Natural killer cell (primary cell): ENCODE results near the gene SLC25A21. TPM values are rescaled to one million over a fixed set of nuclear protein-coding genes. Genes with fewer than 3 reads are reported as not detected.
"Not testable (repeated sequence)": the region's sequence is repeated elsewhere in the genome, so short reads cannot be mapped to it uniquely, and the experiment has no call there.

Experiments
- ATAC-seq, 3 donors: fragments of 150-1000 bp in 2 of 3; fragments of 200-7000 bp in 1 of 3; cut with Tn5 transposase; 1 replicate in 1 of 3; 2 replicates in 2 of 3; pipeline ENCODE4 v1.10.0; 2021; ENCODE audit warnings: mild to moderate bottlenecking in 2 of 3, moderate library complexity in 2 of 3
- DNase-seq, 2 donors: peaks; one replicate each; pipeline versions ENCODE4 v3.0.0 to v3.0.0-alpha.2; 2013 to 2021; ENCODE audit warnings: mixed read lengths in 1 of 2
- H3K27ac ChIP-seq: one replicate; pipeline ENCODE4 v1.5.1; 2013; ENCODE audit warnings: mild to moderate bottlenecking, low read length
- H3K27me3 ChIP-seq: one replicate; pipeline ENCODE4 v1.6.1; 2013; ENCODE audit warnings: low read length; ENCODE audit not compliant: control insufficient read depth, insufficient read depth
- H3K36me3 ChIP-seq: one replicate; pipeline ENCODE4 v1.6.1; 2013; ENCODE audit warnings: low read length; ENCODE audit not compliant: control insufficient read depth, insufficient read depth
- H3K4me1 ChIP-seq: one replicate; pipeline ENCODE4 v1.6.1; 2013; ENCODE audit warnings: low read length; ENCODE audit not compliant: control insufficient read depth, insufficient read depth
- H3K4me3 ChIP-seq: one replicate; pipeline ENCODE4 v1.5.1; 2013; ENCODE audit warnings: low read length
- H3K9me3 ChIP-seq: one replicate; pipeline ENCODE4 v1.6.1; 2013; ENCODE audit warnings: low read length; ENCODE audit not compliant: control insufficient read depth, insufficient read depth
- H3K27ac Mint-ChIP-seq, 2 donors: one replicate each; pipeline ENCODE4 v1.8.0; 2022; ENCODE audit warnings: mild to moderate bottlenecking in 2 of 2, mixed read lengths in 2 of 2, moderate library complexity in 1 of 2
- H3K27me3 Mint-ChIP-seq, 2 donors: one replicate each; pipeline ENCODE4 v1.8.0; 2022; ENCODE audit warnings: low read depth in 2 of 2, mixed read lengths in 2 of 2
- H3K36me3 Mint-ChIP-seq: one replicate; pipeline ENCODE4 v1.8.0; 2022; ENCODE audit warnings: mixed read lengths
- H3K4me1 Mint-ChIP-seq, 2 donors: one replicate each; pipeline ENCODE4 v1.8.0; 2022; ENCODE audit warnings: mixed read lengths in 2 of 2
- H3K4me3 Mint-ChIP-seq: one replicate; pipeline ENCODE4 v1.8.0; 2022; ENCODE audit warnings: mild to moderate bottlenecking, moderate library complexity, mixed read lengths
- H3K9me3 Mint-ChIP-seq, 2 donors: one replicate each; pipeline ENCODE4 v1.8.0; 2022; ENCODE audit warnings: mixed read lengths in 2 of 2
- WGBS: methylation state at CpG from one replicate; pipeline ENCODE4 v1.1.7; 2013; ENCODE audit warnings: missing lambda C conversion rate; ENCODE audit not compliant: insufficient coverage; 5-methylcytosine and 5-hydroxymethylcytosine counted together
- intact Hi-C: fragments of 100-400 bp; cut with micrococcal nuclease; formaldehyde crosslinking; loops from one replicate; pipeline ENCODE4 v1.14.2; 2022
- total RNA-seq, 4 donors: library from RNA; stranded (reverse); fragments of 120-200 nt in 1 of 4; gene quantifications; one replicate each; pipeline versions ENCODE4 v1.2.3 to v1.2.4, GENCODE V29; 2013 to 2022
- TF ChIP-seq, protein P1 (sequence below): fragments of 200-600 bp; IDR thresholded peaks from one replicate; pipeline ENCODE4 v1.8.0; 2022; ENCODE audit warnings: antibody characterized with exemption

The SLC25A21 gene
- total RNA-seq, 3 donors from 2014 or later (not counting 1 experiment from before 2014, with no cell fraction given) = not detected

GRCh38 chr14:36870776-36871175 is 301.6 kb downstream of the SLC25A21 start:
- intact Hi-C loops = no loop called here
- H3K4me1 Mint-ChIP-seq = no peaks in the 10 kb centered on the region
- peaks cover 2% of the 10 kb centered on the region in 2 donors for H3K9me3 Mint-ChIP-seq
- no peak overlapping the region for H3K4me3 Mint-ChIP-seq
- WGBS = 90% methylated on average over 4 of the region's 5 CpGs
- no peaks in the 10 kb centered on the region for H3K36me3 Mint-ChIP-seq
- no peaks in the 10 kb centered on the region for H3K9me3 ChIP-seq
- H3K27ac Mint-ChIP-seq = no peak overlapping the region
- no peaks in the 10 kb centered on the region for H3K27me3 Mint-ChIP-seq
- no peaks in the 10 kb centered on the region for H3K4me1 ChIP-seq
- no peak for ATAC-seq
- DNase-seq = no peak
- TF ChIP-seq, protein P1, sequence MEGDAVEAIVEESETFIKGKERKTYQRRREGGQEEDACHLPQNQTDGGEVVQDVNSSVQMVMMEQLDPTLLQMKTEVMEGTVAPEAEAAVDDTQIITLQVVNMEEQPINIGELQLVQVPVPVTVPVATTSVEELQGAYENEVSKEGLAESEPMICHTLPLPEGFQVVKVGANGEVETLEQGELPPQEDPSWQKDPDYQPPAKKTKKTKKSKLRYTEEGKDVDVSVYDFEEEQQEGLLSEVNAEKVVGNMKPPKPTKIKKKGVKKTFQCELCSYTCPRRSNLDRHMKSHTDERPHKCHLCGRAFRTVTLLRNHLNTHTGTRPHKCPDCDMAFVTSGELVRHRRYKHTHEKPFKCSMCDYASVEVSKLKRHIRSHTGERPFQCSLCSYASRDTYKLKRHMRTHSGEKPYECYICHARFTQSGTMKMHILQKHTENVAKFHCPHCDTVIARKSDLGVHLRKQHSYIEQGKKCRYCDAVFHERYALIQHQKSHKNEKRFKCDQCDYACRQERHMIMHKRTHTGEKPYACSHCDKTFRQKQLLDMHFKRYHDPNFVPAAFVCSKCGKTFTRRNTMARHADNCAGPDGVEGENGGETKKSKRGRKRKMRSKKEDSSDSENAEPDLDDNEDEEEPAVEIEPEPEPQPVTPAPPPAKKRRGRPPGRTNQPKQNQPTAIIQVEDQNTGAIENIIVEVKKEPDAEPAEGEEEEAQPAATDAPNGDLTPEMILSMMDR = no peak
- H3K27ac ChIP-seq = no peak overlapping the region
- no peaks in the 10 kb centered on the region for H3K27me3 ChIP-seq
- no peak overlapping the region for H3K4me3 ChIP-seq
- no peaks in the 10 kb centered on the region for H3K36me3 ChIP-seq

DNA sequence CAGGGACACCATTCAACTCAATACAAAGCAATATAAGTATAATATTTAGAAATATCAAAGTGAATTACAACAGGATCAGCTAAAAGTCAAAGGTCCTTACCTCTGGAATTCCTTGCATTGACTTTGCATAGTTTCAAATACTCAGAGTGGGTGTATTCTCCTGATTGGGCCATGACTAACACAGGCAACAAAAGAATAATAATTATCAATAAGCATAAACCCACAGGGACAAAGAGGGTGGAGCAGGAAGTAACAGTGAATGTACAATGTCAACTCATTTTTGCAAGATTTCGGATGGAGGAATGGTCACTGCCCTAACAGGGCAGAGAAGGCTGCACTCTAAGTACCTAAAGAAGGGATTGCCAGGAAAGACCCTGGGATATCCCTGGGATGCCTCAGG is 303.3 kb downstream of the SLC25A21 start:
- Mint-ChIP-seq H3K27ac (no peak overlapping the region), H3K4me3 (no peak overlapping the region), H3K9me3 (peaks cover 0 to 2% of the 10 kb centered on the region in 2 donors), H3K27me3 (no peaks in the 10 kb centered on the region), H3K36me3 (no peaks in the 10 kb centered on the region), H3K4me1 (no peaks in the 10 kb centered on the region)
- no peaks in the 10 kb centered on the region for H3K36me3 ChIP-seq
- DNase-seq = no peak
- ATAC-seq = no peak
- H3K27me3 ChIP-seq = no peaks in the 10 kb centered on the region
- no peak overlapping the region for H3K4me3 ChIP-seq
- WGBS = 71% methylated on average over 1 of the region's 1 CpG
- H3K4me1 ChIP-seq = no peaks in the 10 kb centered on the region
- H3K27ac ChIP-seq = no peak overlapping the region
- intact Hi-C loops = no loop called here
- TF ChIP-seq, protein P1 = no peak
- H3K9me3 ChIP-seq = no peaks in the 10 kb centered on the region

DNA sequence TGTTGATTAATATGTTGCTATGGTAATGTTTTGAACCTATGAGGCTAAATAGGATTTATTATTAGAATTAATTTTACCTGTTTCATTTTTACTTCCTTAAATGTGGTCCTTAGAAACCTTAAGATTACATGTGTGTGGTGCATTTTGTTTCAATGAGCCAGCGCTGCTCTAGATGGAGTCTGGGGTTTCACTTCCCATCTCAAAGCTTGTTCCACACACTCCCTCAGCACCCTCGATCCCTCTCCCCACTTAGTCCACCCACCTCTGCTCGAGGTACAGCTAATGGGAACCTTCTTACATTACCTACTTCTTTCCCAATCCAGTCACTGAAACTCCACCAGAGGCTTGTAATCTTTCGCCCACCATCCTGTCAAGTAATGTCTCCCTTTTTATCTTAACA is 305.5 kb downstream of the SLC25A21 start:
- DNase-seq (no peak), ATAC-seq (no peak)
- no peaks in the 10 kb centered on the region for H3K27me3 Mint-ChIP-seq
- WGBS = 74% methylated on average over 4 of the region's 4 CpGs
- no peaks in the 10 kb centered on the region for H3K4me1 Mint-ChIP-seq
- TF ChIP-seq, protein P1 = no peak
- Histone ChIP-seq H3K27me3 (no peaks in the 10 kb centered on the region), H3K36me3 (no peaks in the 10 kb centered on the region), H3K9me3 (no peaks in the 10 kb centered on the region), H3K4me3 (no peak overlapping the region), H3K4me1 (no peaks in the 10 kb centered on the region), H3K27ac (no peak overlapping the region)
- H3K4me3 Mint-ChIP-seq = no peak overlapping the region
- H3K27ac Mint-ChIP-seq = no peak overlapping the region
- H3K36me3 Mint-ChIP-seq = no peaks in the 10 kb centered on the region
- intact Hi-C loops = no loop called here
- peaks cover 3 to 4% of the 10 kb centered on the region in 2 donors for H3K9me3 Mint-ChIP-seq

DNA sequence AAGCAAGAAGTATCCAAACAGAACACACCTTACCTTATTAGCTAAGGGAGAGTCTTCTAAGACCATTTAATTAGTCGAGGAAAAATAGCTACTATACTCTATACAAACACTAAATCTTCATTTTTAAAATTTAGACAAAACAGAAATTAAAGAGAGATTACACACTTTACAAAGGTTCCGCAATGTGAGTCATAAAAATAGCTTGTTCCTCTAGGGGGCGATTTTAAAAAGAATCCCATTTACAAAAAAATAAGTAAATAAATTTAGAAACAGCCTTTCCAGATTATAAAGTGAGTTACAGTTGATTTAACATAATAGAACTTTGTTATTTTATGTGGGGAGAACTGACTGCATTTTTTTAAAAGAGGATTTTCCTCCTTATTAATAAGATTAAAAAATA is 309.1 kb downstream of the SLC25A21 start:
- Histone ChIP-seq H3K36me3 (no peaks in the 10 kb centered on the region), H3K4me3 (no peak overlapping the region), H3K27ac (no peak overlapping the region), H3K9me3 (no peaks in the 10 kb centered on the region), H3K27me3 (no peaks in the 10 kb centered on the region), H3K4me1 (no peaks in the 10 kb centered on the region)
- peaks cover 5 to 9% of the 10 kb centered on the region in 2 donors for H3K9me3 Mint-ChIP-seq
- TF ChIP-seq, protein P1 = no peak
- no peaks in the 10 kb centered on the region for H3K36me3 Mint-ChIP-seq
- WGBS = no CpG with 5 or more reads among the region's 3 CpGs
- DNase-seq = no peak
- no peak for ATAC-seq
- intact Hi-C loops = no loop called here
- no peaks in the 10 kb centered on the region for H3K27me3 Mint-ChIP-seq
- H3K27ac Mint-ChIP-seq = no peak overlapping the region
- H3K4me3 Mint-ChIP-seq = no peak overlapping the region
- no peaks in the 10 kb centered on the region for H3K4me1 Mint-ChIP-seq

DNA sequence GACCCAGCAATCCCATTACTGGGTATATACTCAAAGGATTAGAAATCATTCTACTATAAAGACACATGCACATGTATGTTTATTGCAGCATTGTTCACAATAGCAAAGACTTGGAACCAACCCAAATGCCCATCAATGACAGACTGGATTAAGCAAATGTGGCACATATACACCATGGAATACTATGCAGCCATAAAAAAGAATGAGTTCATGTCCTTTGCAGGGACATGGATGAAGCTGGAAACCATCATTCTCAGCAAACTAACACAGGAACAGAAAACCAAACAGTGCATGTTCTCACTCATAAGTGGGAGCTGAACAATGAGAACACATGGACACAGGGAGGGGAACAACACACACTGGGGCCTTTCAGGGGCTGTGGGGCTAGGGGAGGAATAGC is 310.2 kb downstream of the SLC25A21 start:
- H3K9me3 Mint-ChIP-seq, DNase-seq, H3K36me3 ChIP-seq, H3K27ac Mint-ChIP-seq, H3K4me3 Mint-ChIP-seq, H3K27me3 ChIP-seq, ATAC-seq, H3K27ac ChIP-seq, H3K27me3 Mint-ChIP-seq, H3K4me1 ChIP-seq, H3K4me1 Mint-ChIP-seq, H3K36me3 Mint-ChIP-seq, intact Hi-C loops, H3K4me3 ChIP-seq, H3K9me3 ChIP-seq: not testable (repeated sequence)
